Keratinocyte (primary cell): Measurements from ENCODE around the gene SRPX. TPM values are rescaled to one million over a fixed set of nuclear protein-coding genes. Genes with fewer than 3 reads are reported as not detected.

Source experiments
- DNase-seq: peaks from one replicate; pipeline ENCODE4 v3.0.0-alpha.2; 2011; ENCODE audit warnings: low read depth, missing footprints, low spot score
- FAIRE-seq: peaks from 2 replicates; lab custom pipeline; 2011; peaks lifted over from hg19 to GRCh38; lab: Jason Lieb, UNC
- H2AFZ ChIP-seq: 2 replicates; pipeline ENCODE4 v1.6.0; 2012; ENCODE audit warnings: low read length, control low read depth, inconsistent platforms; ENCODE audit not compliant: control insufficient read depth
- H3K27ac ChIP-seq: 2 replicates; pipeline ENCODE4 v1.5.1; 2011; ENCODE audit warnings: low read length; ENCODE audit not compliant: control insufficient read depth, insufficient read depth
- H3K27me3 ChIP-seq: 3 replicates; pipeline ENCODE4 v1.6.0; 2011; ENCODE audit warnings: low read length; ENCODE audit not compliant: control insufficient read depth, insufficient read depth; ENCODE audit errors: extremely low read depth
- H3K36me3 ChIP-seq, 2 experiments: 2 replicates in 1 of 2; 3 replicates in 1 of 2; pipeline ENCODE4 v1.5.1; 2011; ENCODE audit warnings: low read length in 2 of 2, mild to moderate bottlenecking in 1 of 2; ENCODE audit not compliant: control insufficient read depth in 2 of 2, insufficient read depth in 2 of 2; ENCODE audit errors: extremely low read depth in 1 of 2
- H3K4me1 ChIP-seq: 3 replicates; pipeline ENCODE4 v1.5.1; 2011; ENCODE audit warnings: low read length; ENCODE audit not compliant: control insufficient read depth, insufficient read depth; ENCODE audit errors: extremely low read depth
- H3K4me2 ChIP-seq: 3 replicates; pipeline ENCODE4 v1.6.0; 2011; ENCODE audit warnings: low read depth, low read length; ENCODE audit not compliant: control insufficient read depth, insufficient read depth; ENCODE audit errors: extremely low read depth
- H3K4me3 ChIP-seq, 3 experiments: fragments of 200-600 bp in 1 of 3; sonication (generic) in 1 of 3; 2 replicates in 2 of 3; 3 replicates in 1 of 3; pipeline ENCODE4 v1.5.1; 2011 to 2016; ENCODE audit warnings: low read length in 3 of 3, mild to moderate bottlenecking in 3 of 3, control low read depth in 2 of 3, inconsistent platforms in 1 of 3, low read depth in 1 of 3, mixed read lengths in 1 of 3, mixed run types in 1 of 3, moderate library complexity in 1 of 3; ENCODE audit not compliant: control insufficient read depth in 2 of 3, insufficient read depth in 2 of 3; ENCODE audit errors: extremely low read depth in 1 of 3
- H3K79me2 ChIP-seq: 2 replicates; pipeline ENCODE4 v1.6.0; 2012; ENCODE audit warnings: low read length; ENCODE audit not compliant: control insufficient read depth, insufficient read depth
- H3K9ac ChIP-seq: 3 replicates; pipeline ENCODE4 v1.6.0; 2011; ENCODE audit warnings: low read length; ENCODE audit not compliant: control insufficient read depth, insufficient read depth; ENCODE audit errors: extremely low read depth
- H3K9me1 ChIP-seq: 3 replicates; pipeline ENCODE4 v1.6.0; 2011; ENCODE audit warnings: low read length; ENCODE audit not compliant: control insufficient read depth, insufficient read depth; ENCODE audit errors: extremely low read depth
- H3K9me3 ChIP-seq: 2 replicates; pipeline ENCODE4 v1.5.1; 2012; ENCODE audit warnings: low read depth, low read length; ENCODE audit not compliant: control insufficient read depth
- H4K20me1 ChIP-seq: 3 replicates; pipeline ENCODE4 v1.6.0; 2011; ENCODE audit warnings: low read length; ENCODE audit not compliant: control insufficient read depth, insufficient read depth; ENCODE audit errors: extremely low read depth
- CTCF ChIP-seq, 3 experiments: IDR thresholded peaks in 1 of 3; conservative IDR thresholded peaks in 1 of 3; optimal IDR thresholded peaks in 1 of 3; 2 replicates in 2 of 3; 3 replicates in 1 of 3; pipeline versions ENCODE3 to v1.5.1; 2011; ENCODE audit warnings: low read length in 3 of 3, mild to moderate bottlenecking in 3 of 3, moderate library complexity in 2 of 3, control low read depth in 1 of 3, inconsistent platforms in 1 of 3; ENCODE audit not compliant: insufficient read depth in 2 of 3; ENCODE audit errors: extremely low read depth in 1 of 3
- EZH2 ChIP-seq: IDR thresholded peaks from one replicate; pipeline ENCODE4 v1.6.1; 2012; ENCODE audit warnings: inconsistent platforms, mild to moderate bottlenecking, low read length, moderate library complexity
- dilution Hi-C: fragments of 300-500 bp; cut with MboI; formaldehyde crosslinking; loops from one replicate; pipeline ENCODE4 v1.7.0; 2020; ENCODE audit warnings: low sequenced_read_pairs; ENCODE audit not compliant: extremely low pct_ligation_motif_present
- polyA plus RNA-seq, 5 experiments: library from polyadenylated mRNA; depleted of rRNA in 3 of 5; stranded (reverse) in 3 of 5; stranded (forward) in 1 of 5; unstranded in 1 of 5; fragments of >200 nt; gene quantifications; 1 replicate in 1 of 5; 2 replicates in 3 of 5; 3 replicates in 1 of 5; pipeline versions ENCODE4 v1.2.1 to v1.2.3, GENCODE V29; 2011 to 2012; ENCODE audit warnings: missing spikeins in 2 of 5, low read depth in 1 of 5, low replicate concordance in 1 of 5

SRPX gene
- polyA plus RNA-seq, 1 donor (not counting 4 experiments of a cell fraction or from before 2014, with no cell fraction given) = 53.8 TPM

DNA sequence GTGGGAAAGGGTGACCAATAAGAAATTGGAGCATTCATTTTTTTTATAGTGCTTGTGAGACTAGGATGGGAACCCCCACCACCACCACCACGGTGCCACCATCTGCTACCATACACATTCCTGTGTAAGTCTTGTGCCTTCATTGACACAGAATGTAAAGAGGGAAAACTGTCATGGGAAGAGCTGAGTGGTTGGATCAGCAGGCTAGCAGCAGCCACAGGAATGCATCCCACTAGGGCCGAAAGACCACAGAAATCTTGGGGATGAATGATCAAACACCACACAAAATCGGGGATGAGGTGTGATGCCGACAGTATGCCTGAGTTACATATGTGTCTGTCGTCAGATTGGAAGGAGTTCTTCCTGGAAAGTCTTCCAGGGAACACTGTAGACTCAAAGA is 69.2 kb downstream of the SRPX start:
- H4K20me1 ChIP-seq = no peaks in the 10 kb centered on the region
- H3K9ac ChIP-seq = no peak overlapping the region
- H3K36me3 ChIP-seq = no peaks in the 10 kb centered on the region
- no peak overlapping the region for H3K4me2 ChIP-seq
- H3K4me1 ChIP-seq = no peaks in the 10 kb centered on the region
- no peak overlapping the region for H3K27ac ChIP-seq
- H3K9me3 ChIP-seq = no peaks in the 10 kb centered on the region
- no peak overlapping the region for H3K4me3 ChIP-seq
- H3K9me1 ChIP-seq = no peaks in the 10 kb centered on the region
- H2AFZ ChIP-seq = no peak overlapping the region
- H3K79me2 ChIP-seq = no peaks in the 10 kb centered on the region
- DNase-seq = no peak
- H3K27me3 ChIP-seq = no peaks in the 10 kb centered on the region
- FAIRE-seq = no peak
- TF ChIP-seq CTCF (optimal IDR thresholded peaks at IDR 0.05 in 1 of 3, IDR thresholded peaks at IDR 0.05 in 1 of 3, conservative IDR thresholded peaks at IDR 0.05 in 1 of 3; ENCODE audit: extremely low read depth in 1 of 3, insufficient read depth in 2 of 3, low read length in 3 of 3) = no peak
- TF ChIP-seq EZH2 = no peak
- dilution Hi-C loops = no loop called here

GRCh38 chrX:38150993-38151392 is 69.7 kb downstream of the SRPX start:
- Histone ChIP-seq H3K36me3 (no peaks in the 10 kb centered on the region), H3K4me3 (no peak overlapping the region), H3K4me1 (no peaks in the 10 kb centered on the region), H3K27me3 (no peaks in the 10 kb centered on the region), H3K9me1 (no peaks in the 10 kb centered on the region), H3K9me3 (no peaks in the 10 kb centered on the region), H2AFZ (no peak overlapping the region), H3K9ac (no peak overlapping the region), H3K4me2 (no peak overlapping the region), H3K79me2 (no peaks in the 10 kb centered on the region), H3K27ac (no peak overlapping the region), H4K20me1 (no peaks in the 10 kb centered on the region)
- FAIRE-seq (no peak), DNase-seq (no peak)
- dilution Hi-C loops = no loop called here
- TF ChIP-seq CTCF (optimal IDR thresholded peaks at IDR 0.05 in 1 of 3, IDR thresholded peaks at IDR 0.05 in 1 of 3, conservative IDR thresholded peaks at IDR 0.05 in 1 of 3; ENCODE audit: extremely low read depth in 1 of 3, insufficient read depth in 2 of 3, low read length in 3 of 3) (no peak), EZH2 (no peak)
